NOMO-1 treated with DMSO at 0.1 percent for 48 hours (cell line): Measurements from ENCODE around the gene IP6K1.
A peak's percentile ranks its signal among the peaks of the same experiment; 100 is the strongest.
"Not testable (repeated sequence)": the region's sequence is repeated elsewhere in the genome, so short reads cannot be mapped to it uniquely, and the experiment has no call there.

Experiments
- DNase-seq: peaks from one replicate; lab custom pipeline; 2025; ENCODE audit not compliant: unreplicated experiment; lab: John Stamatoyannopoulos, UW

Gene IP6K1

DNA sequence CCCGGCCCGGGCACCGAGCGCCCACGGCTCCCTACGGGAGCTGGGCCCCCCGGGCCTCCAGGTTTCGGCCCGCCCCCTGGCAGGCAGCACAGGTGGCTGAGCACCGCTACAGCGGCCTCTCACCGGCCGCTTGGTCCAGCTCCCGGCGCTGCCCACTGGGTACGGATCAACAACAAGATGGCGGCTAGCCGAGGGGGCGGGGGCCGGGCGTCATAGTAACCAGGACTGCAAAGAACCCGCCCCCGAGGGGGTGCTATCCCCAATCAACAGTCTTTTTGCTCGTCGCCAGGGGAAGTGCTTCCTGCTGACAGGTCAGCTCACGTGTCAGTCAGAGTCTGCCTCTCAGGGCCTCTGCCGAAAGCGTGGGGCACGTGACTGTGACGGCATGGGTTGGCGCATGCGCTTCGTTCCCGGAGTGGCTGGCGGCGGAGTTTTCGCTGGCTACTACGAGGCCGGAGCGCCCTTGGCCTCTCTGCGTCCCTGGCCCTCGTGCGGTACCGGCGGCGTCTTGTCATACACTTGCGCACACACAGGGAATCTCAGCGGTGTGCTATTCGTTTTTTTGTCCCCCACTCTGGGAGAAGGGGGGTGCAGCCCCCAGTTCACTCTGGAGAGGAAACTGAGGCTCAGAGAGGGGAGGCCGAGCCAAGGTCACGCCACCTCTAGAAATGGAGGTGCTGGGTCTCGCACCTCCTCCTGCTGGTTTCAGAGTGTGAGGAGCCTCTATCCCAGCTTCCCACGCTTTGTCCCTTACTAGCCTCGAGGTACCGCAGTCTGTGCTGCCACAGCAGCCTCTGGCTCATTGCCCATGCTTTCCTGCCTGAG is at the start of gene IP6K1:
Gene IP6K1 (minus strand): TSS at position 186 of the 825 bp plus-strand sequence. CDS start 38,502 bp downstream, outside the sequence.
- peak; percentile 100 for DNase-seq

DNA sequence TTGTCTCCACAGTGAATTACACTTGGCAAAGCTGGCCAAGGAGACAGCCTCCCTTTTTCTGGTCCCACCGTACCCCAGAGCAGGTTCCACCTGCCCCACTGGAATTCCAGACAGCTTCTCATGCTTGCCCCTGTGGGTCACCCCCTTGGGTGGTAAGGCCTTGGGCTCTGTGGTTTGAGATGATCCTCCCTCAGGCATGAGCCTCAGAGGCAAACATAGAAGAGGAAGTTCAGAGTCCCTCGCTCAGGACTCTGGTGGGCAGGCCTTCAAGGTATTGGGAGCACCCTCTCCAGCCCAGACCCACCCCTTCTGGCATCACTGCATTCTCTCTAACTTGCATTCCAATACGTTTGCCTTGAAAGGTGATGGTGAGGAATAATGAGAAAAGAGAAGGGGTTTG is 45.0 kb upstream of the IP6K1 start:
- no peak for DNase-seq

DNA sequence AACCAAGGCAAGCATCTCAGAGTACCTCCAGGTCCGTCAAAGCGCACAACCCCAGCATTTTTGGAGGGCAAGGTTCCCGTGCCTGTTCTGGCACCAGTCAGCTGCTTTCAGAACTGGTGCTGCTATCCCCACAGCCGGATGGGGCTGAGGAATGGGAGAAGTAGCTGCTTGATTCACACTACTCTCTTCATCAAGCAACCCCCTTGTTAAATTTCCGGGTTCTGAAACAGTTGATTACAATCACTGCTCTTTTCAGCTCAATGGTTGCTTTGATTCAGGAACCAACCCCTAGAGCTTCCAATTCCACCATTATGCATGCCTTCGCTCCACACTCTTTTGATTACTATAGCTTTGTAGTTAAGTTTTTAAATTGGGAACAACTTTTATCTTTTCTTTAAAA is 39.7 kb upstream of the IP6K1 start:
- no peak for DNase-seq

DNA sequence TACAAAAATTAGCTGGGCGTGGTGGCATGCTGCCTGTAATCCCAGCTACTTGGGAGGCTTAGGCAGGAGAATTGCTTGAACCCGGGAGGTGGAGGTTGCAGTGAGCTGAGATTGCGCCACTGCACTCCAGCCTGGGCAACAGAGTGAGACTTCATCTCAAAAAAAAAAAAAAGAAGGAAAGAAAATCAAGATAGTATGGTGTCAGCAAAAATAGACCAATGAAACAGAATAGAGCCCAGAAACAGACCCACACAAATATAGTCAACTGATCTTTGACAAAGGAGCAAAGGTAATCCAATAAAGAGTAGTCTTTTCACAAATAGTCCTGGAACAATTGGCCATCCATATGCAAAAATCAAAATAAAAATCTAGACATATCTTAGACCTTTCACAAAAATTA is 36.8 kb upstream of the IP6K1 start:
- DNase-seq, result not testable (repeated sequence)

DNA sequence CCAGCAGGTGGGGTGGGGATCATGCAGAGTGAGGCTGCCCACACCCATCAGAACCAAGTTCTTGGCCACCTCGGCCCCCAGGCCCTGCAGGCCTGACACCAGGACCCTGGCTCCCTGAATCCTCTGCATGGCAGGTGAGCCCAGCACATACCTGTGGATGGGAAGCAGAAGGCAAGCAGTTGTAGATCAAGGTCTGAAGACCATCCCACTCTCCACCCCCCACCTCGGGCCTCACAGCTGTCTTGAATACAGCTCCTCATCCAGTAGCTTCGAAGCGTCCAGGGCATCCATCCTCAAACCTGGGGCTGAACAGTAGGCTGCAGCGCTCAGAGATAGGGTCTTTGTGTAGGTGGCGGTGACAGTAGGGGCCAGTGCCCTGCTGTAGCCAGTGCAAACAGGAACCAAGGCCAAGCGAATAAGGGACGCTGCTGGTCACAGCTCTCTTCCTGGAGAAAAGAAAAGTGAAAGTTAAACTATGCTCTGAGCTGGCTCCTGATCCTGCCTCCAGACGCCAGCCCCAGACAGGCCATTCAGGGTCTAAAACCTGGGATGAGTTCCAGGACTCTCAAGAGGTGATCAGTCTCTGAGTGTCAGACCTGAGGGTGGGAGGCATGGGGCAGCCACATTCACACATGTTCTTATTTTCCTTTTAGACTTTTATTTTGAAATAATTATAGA is 27.3 kb upstream of the IP6K1 start, which contains the start of gene UBA7:
Gene UBA7 (minus strand): TSS at position 457 of the 678 bp plus-strand sequence. CDS start 166 bp downstream, at position 291.
- peak; percentile 82 for DNase-seq

DNA sequence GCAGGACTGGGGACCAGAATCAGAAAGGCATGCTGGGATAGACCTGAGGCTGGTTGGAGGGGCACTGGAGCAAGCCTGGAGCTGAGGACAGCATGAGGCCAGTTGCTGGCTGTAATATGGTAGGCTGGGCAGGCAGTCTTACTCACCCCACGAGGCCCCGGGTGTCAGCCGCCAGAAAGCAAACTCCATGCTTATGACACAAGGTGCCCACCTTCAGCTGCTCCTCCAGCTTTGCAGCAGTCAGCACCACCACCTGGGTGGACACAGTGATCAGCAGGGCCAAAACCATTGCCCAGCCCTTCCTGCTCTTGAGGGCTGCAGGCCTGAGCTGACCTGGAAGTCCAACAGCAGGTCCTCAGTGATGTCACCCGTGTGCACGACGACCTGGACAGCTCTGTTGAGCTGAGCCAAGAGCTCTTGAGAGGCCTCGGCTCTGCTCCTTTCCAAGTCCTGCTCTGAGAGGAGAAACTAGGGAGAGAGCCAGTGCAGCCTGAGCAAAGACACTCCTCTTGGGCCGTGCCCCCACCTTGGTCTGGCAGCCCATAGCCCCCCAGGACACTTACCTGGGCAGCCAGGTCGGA is 26.7 kb upstream of the IP6K1 start:
- no peak for DNase-seq

DNA sequence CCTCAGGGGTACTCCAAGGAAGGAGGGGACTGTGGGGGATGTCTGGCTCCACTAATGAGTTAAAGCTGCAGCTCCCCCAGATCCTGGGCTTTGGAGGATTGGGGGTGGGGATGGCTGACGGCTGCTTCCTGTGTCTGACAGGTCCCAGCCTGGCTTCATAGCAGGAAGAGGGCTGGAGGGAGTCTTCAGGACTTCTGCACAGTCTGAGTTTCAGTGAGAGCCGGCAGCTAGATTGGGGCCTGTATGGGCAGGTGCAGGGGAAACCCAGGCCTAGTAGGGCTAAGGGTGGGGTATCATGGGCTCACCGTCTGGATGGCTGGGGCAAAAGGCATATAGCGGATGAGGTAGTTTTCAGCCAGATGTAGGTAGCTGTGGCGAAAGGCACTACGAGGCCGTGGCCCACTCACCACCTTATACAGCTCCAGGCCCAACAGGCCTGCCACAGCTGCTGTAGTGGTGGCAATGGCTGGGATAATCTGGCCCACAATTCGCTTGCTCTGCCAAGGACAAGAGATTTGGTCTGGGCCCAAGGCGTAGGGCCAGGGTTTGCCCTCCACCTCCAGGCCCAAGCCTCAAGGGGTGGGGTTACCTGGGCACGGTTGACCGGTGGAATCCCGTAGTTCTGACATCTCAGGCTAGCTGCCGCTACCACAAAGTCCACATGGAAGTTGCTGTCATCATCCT is 21.2 kb upstream of the IP6K1 start:
- no peak for DNase-seq

DNA sequence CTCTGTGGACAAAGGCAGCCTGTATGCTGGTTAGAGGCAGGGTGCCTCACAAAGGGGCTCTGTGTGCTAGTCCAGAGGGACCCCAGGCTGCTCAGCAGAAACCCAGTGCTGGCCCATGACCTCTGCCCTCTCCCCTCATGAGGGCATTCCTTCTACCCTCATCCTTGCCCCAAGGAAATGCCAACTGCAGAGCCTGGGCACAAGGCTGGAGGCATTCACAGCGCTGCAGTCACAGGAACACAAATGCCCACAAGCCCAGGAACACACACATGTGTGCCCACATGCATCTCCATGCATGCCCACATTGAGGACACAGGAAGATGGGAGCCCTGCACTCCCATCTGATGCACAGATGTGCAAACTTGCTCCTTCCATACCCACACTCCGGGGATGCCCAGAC is 20.5 kb upstream of the IP6K1 start:
- DNase-seq, result no peak

DNA sequence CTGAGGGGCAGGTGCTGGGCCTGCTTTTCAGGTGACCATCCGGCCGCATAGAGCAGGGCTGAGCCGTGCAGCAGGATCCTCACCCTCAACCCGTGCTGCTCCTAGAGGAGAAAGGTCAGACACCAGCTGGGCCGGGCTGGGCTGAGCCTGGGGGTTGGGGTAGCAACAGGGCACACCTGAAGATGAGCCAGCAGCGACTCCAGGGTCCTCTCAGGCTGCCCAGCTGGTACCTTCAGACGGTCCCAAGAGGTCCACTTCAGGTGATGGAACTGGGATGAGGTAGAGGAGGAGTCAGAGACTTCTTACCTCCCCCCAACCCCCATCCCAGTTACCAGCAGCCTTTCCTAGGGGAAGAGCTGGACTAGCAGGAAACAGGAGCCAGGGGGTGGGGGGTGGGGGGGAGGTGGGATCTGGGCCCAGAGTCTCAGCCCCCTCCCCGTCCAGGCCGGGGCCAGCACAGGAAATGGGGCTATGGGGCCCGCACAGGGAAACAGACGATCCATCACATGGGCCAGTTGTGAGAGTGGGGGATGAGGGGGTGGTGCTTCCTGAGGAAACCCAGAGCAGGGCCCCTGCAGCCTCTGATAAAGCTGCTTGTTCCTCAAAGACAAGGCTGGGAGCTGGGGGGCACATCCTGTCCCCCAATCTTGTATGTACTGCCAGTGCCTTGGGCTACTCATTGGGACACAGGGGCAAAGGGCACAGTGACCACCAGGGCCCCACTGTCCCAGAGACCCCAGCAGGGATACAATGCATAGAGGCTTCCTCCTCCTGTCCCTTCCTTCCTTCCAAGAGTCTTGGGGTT is 19.8 kb upstream of the IP6K1 start:
- DNase-seq, result peak; percentile 68

DNA sequence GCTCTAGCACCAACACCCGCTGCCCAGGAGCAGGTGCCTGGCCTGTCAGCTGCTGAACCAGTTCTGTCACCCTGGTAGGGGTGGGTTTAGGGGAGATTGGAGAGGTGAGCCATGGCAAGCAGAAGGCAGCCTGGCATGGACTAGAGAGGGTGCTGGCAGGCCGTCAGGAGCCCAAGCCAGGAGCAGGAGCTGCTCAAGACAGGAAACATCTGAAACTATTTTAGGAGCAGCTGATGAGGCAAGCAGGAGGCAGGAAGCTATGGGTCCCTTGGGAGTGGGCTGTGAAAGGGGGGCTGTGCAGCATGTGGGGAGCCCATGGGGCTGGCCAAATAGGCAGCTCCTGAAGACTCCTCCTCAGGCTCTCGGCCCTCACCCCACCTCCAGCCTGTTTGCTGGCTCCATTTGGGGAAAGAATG is 19.0 kb upstream of the IP6K1 start:
- peak; percentile 66 for DNase-seq

DNA sequence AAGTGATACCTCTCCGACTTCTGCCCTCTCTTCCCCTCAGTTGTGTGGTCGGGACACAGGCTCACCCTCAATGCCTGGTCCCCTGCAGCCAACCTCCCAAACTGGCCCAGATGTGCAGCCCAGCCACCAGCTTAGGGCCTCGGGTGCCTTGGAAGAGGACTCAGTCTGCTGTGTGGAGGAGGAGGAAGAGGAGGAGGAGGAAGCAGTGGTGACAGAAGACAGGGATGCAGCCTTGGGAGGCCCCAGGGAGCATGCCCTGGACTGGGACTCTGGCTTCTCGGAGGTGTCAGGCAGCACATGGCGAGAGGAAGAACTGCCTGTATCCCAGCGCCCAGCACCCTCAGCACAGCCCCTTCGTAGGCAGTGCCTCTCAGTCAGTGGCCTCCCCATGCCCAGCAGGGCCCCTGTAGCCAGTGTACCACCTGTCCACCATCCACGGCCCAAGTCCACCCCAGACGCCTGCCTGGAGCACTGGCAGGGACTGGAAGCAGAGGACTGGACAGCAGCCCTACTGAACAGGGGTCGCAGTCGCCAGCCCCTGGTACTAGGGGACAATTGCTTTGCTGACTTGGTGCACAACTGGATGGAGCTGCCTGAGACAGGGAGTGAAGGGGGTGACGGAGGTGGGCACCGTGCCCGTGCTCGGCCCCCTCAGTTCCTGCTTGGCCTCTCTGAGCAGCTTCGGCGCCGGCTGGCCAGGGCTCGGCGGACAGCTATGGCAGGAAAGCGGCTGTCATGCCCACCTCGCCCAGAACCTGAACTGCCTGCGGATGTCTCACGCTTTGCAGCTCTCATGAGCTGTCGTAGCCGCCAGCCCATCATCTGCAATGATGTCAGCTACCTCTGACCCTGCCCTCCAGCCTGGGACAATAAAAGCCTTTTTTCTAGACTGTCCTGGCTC is 18.0 kb upstream of the IP6K1 start:
- no peak for DNase-seq

DNA sequence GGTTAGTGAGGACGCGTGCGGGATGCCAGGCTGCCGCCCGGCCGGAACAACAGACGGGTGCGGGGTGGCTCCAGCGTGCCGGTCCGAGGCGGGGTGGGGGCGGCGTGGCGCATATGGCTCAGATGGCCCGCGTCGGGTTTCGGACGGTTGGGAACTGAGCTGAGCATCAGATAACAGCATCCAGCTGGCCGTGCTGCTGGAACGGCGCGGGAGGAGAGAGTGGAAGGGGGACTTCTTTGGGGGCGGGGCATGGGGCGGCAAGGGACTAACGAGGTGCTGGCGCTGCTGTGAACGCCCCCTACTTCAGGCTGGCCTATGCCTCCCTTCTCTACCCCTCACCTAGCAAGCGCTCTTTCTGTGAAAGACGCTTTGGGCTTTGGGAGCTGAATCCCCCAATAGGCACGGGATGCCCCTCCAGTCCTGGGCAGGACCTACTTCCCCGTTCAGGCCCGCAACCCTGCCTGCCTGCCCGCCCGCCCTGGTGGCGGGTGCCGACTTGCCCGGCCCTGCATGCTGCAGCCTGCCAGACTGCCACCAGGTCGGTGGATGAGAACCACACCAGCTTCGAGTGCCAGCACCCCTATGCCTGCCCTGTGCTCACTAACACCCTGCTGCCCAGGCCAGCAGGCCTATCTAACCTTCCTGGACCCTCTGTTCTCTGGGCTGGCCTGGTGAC is 17.3 kb upstream of the IP6K1 start:
- DNase-seq, result peak; percentile 49

DNA sequence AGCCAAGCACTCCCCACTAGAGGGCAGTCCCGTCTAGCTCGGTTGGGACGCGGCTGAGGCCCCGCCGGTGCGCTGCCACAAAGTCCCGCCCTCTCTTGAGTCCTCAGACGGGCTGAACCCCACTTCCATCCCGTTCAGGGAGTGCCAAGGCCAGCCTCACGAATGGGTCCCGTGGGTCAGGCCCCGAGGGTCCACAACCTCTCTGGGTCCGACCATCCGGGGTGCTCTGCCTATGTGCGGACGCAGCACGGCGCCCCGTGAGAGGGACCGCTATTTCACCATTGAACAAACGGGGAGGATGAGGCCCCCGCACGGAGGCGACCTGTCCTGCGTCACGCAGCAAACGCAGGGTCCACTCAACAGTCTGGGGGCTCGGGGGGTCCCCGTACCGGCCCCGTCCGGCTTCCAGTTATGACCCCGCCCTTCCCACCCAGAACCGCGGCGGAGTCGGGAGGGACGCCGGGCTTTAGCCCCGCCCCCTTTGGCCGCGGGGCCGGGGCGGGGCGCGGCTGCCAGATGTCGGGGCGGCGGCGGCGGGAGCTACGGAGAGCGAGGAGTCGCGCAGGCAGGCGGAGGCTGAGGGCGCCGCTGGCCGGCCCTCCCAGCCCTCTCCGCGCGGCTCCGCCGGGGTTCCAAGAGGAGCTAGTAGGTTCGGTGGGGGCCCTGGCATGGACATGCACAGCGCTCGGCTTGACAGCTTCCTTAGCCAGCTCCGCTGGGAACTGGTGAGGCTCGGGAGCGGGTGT is 16.6 kb upstream of the IP6K1 start, which contains the start of gene INKA1:
Gene INKA1 (plus strand): TSS at position 543 of the 746 bp plus-strand sequence. CDS start 132 bp downstream, at position 675.
- peak; percentile 86 for DNase-seq

DNA sequence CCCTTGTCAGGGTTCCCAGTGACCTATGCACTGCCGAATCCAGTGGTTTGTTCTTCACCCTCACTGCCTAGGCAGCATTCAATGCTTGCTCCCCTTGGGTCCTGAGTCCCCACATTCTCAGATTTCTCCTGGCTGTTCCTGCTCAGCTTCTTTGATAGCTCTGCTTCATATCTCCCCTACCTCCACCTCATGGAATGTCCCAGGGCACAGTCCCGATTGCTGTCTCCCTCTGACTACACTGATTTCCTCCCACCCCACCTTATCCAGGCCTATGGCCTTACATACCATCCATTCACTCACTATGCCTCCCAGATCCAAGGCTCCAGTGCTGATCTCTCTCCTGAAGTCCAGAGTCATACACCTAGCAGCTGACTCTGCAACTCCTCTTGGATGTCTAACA is 14.8 kb upstream of the IP6K1 start:
- DNase-seq, result no peak

DNA sequence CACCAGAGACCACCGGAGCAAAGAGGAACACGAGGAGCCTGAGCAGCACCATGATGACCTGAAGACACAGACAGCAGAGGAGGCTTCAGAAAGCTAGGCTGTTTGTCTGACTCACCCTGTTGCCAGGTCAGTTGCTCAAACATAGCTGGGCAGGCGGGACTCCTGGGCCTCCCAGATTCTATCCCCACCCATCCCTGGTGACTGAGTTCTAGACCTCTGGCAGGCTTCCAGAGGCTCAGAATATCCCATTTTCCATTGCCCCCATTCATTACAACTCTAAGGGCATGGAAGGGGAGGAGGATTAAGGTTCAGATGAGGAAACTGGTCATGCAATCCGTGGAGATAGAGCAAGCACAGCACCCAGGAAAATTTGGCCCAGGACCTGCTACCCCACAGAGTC is 13.4 kb upstream of the IP6K1 start, which contains the start of gene CDHR4:
Gene CDHR4 (minus strand): TSS at position 113 of the 400 bp plus-strand sequence. CDS start 61 bp downstream, at position 52.
- no peak for DNase-seq

DNA sequence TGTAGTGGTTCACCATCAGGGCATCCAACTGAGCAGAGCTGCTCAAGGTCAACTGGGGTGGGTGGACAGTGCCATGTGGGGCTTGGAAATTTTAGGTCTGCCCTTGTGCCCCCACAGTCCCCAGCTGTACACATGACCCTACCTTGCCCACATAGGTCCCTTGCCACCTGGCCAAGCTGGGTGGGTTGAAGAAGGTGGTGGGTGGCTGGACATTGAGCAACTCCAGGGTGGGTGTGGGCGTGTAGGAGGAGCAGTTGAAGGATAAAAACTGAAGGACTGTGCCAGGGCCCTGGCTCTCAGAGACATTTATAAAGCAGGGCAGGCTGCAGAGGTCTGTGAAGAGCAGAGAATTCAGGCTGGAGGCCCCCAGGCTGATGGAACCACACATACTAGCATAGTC is 12.8 kb upstream of the IP6K1 start:
- DNase-seq, result no peak

DNA sequence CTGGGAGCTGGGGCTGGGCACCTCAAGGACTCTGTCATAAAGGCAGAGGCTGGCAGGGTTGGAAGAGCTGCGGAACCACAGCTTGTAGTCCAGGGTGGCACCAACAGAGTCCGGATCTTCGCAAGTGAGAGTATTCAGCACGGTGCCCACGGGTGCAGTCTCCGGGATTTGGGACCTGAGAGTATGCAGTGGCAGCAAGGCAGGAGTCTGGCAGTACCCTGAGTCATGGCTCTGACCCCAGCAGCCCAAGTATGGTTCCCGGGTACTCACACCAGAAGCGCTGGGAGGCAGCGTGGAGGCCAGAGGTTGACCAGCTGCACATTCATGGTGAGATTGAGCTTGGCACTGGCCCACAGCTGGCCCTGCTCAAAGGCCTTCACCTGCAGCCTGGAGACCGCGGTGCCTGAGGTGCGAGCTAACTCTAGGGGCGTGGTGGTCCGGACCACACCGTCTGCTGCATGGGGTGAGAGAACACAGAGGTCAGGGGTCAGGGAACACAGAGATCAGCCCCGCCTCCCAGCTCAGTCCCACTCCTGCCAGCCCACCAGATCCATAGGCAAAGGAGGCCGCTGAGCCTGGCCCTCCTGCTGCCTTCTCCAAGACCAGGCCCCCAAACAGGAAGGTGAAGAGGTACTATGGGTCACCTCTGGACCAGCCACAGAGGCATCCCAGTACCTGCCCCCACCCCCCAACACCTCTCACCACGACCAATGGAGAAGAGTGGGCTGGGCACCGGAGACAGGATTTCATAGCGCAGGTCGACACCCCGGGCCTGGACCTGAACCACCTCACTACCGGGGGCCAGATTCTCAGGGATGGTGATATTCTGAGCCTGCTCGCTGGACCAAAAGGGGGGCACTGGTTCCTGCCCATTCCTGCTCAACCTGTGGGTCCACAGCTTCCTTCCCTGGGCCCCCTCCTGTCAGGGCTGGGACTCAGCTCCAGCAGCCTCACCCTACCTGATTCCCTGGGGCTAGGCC is 8.9 kb upstream of the IP6K1 start:
- DNase-seq, result no peak
